ENCODE measurements around the gene PLCL1.

PLCL1 gene

DNA sequence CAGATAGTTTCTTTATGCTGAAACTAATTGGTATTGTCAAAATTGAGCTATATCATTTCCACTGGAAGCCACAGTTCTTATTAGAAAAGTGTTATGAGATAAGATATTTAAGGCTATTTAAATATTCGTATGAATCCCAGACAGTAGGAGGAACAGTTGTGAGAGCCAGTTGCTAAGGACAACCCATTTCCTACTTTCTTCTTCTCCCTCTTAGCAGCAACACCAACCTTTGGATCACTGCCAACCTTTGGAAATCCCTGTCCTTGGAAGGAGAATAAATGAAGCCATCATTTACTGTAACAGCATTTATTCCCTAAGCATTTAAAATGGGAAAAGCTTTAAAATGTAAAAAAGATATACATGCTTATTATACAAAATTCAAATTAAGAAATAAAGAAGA lies 85.8 kb downstream of the PLCL1 start:
- TF ChIP-seq, protein P1, sequence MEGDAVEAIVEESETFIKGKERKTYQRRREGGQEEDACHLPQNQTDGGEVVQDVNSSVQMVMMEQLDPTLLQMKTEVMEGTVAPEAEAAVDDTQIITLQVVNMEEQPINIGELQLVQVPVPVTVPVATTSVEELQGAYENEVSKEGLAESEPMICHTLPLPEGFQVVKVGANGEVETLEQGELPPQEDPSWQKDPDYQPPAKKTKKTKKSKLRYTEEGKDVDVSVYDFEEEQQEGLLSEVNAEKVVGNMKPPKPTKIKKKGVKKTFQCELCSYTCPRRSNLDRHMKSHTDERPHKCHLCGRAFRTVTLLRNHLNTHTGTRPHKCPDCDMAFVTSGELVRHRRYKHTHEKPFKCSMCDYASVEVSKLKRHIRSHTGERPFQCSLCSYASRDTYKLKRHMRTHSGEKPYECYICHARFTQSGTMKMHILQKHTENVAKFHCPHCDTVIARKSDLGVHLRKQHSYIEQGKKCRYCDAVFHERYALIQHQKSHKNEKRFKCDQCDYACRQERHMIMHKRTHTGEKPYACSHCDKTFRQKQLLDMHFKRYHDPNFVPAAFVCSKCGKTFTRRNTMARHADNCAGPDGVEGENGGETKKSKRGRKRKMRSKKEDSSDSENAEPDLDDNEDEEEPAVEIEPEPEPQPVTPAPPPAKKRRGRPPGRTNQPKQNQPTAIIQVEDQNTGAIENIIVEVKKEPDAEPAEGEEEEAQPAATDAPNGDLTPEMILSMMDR (IDR thresholded peaks at IDR 0.05; ENCODE audit: control insufficient read depth, extremely low read depth, insufficient read depth) = no peak
- no peak overlapping the region for H3K4me3 ChIP-seq (ENCODE audit: low read depth, low read length)
- DNase-seq (ENCODE audit: low read depth) = no peak

DNA sequence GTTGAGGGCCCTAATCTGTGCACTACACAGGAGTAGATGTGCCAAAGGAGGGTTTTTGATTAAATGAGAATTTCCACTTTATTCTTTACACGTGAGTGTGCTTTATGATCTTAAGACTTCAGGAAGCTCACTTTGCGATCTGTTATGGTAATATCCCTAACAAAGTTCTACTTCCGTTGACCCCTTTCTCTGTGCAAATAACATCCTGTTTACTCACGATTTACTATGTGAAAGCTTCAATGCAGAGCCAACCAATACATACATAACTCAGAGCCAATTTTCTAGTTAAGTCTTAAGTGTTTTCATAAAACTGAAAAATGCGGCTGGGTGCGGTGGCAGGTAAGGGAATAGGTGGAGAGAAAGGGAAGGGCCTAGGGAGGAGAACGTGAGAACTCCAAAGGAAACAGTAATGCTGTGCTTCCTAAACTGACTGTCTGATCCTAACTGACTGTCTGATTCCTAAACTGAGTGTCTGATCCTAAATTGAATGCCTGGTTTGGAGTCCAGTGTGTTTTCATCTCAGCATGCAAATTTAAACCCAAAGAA lies 87.6 kb downstream of the PLCL1 start:
- TF ChIP-seq, protein P1 (IDR thresholded peaks at IDR 0.05; ENCODE audit: control insufficient read depth, extremely low read depth, insufficient read depth) = no peak
- no peak for DNase-seq (ENCODE audit: low read depth)
- no peak overlapping the region for H3K4me3 ChIP-seq (ENCODE audit: low read depth, low read length)

DNA sequence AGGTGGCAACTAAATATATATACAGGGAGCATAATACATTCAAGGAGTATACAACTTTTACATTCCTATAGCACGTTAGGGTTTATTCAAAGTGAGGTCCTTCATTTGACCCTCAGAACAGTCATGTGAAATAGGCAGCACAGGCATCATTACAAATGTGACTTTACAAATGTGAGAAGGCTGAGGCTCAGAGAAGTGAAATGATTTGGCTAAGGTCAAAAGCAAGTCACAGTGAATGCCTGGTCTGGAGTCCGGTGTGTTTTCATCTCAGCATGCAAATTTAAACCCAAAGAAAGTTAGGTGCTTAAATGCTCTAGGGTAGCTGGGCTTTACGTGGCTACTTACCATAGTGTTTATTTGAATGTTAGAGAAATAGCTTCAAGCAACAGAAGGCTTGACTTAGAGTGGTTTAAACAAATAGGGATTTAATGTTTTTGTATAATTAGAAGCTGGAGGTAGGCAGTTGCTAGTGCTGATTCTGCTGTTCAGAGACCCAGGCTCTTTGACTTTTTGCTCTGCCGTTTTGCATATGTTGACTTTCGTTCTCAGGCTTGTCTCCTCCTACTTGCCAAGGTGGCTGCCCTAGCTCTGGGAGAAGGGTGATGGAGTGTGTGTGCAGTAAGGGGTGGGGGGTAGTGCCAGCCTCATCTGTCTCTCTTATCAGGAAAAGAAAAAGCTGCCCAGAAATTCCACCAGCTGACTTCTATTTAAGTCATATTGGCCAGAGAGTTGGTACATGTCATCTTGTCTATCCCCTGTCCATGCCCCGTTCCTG lies 89.2 kb downstream of the PLCL1 start:
- DNase-seq (ENCODE audit: low read depth) = no peak
- TF ChIP-seq, protein P1 (IDR thresholded peaks at IDR 0.05; ENCODE audit: control insufficient read depth, extremely low read depth, insufficient read depth) = no peak
- no peak overlapping the region for H3K4me3 ChIP-seq (ENCODE audit: low read depth, low read length)

DNA sequence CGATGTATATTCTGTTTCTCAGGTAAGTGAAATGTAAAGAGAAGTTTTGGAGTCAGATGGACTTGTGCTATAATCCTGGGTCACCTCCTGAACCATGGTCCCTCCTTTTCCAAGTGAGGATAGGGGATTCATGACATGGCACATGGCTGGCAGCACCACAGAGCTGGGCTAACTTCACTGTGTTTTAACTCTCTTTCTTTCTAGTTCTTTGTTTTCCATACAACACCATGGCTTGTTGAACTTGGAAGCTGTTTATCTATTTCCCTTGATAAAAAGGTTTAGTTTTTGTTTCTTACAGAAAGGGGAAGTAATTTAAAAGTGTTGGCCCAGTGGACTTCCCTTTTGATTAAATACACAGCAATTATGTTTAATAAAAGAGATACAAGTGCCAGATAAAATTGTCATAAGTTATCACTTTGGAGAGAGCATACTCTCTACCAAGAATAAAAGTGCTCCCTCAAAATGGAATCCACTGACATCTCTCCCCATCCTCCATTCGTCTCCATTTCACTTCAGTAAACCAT lies 90.4 kb downstream of the PLCL1 start:
- TF ChIP-seq, protein P1 (IDR thresholded peaks at IDR 0.05; ENCODE audit: control insufficient read depth, extremely low read depth, insufficient read depth) = no peak
- DNase-seq (ENCODE audit: low read depth) = no peak
- no peak overlapping the region for H3K4me3 ChIP-seq (ENCODE audit: low read depth, low read length)

DNA sequence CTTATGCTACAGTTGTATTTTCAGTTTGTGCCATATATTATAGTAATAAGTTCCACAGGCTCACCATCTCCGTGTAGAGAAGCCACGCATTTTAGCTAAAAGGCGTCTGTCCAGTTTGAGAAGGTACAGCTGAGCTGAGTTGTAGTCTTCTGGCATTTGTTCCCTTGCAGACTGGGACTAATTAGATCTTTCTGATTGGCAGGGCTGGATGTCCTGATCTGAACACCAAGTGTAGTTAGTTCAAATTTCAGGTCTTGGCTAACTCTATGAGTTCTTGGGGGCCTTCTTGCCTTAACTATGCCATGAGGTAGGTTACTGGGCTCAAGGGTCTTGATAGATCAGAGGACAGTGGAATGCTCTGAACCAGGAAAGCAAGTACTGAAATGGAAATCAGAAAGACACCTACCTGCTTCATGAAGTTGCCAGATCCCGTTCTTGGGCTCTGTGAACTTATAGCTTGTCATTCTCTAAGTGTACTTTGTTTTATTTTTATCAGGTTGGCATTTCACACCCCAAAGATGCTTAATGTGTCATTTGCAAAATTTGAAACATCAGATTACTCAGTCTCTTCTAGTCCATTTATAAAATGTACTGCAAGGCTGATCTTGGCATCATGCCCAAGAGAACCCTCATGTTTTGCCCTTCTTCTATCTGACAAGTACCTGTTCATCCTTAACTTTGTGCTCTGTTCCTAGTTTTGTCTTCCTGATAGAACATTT lies 93.7 kb downstream of the PLCL1 start:
- no peak for DNase-seq (ENCODE audit: low read depth)
- H3K4me3 ChIP-seq (ENCODE audit: low read depth, low read length) = no peak overlapping the region
- TF ChIP-seq, protein P1 (IDR thresholded peaks at IDR 0.05; ENCODE audit: control insufficient read depth, extremely low read depth, insufficient read depth) = no peak

DNA sequence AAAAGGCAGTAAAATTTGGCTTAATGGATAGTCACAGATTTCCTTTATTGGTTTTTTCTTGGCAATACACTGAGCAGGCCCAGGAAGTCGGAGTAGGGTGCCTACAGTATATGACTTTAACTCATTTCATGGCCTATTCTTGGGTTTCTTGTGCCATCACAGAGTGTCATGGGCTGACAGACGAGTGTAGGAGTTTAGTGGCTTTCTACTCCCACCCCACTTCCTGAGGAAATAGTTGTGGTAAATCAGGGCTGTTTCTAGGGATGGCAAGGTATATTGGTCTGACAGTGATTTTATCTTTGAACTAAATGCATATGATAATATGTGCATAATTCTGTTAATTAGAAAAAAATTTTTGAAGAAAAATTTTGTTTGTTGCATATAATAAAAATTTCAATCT lies 100.1 kb downstream of the PLCL1 start:
- H3K4me3 ChIP-seq (ENCODE audit: low read depth, low read length) = no peak overlapping the region
- no peak for DNase-seq (ENCODE audit: low read depth)
- TF ChIP-seq, protein P1 (IDR thresholded peaks at IDR 0.05; ENCODE audit: control insufficient read depth, extremely low read depth, insufficient read depth) = no peak
